NCI-H1092 treated with DMSO at 0.1 percent for 48 hours (cell line): ENCODE results near the gene CCDC150.
"Not testable (repeated sequence)": the region's sequence is repeated elsewhere in the genome, so short reads cannot be mapped to it uniquely, and the experiment has no call there.

Experiments
- DNase-seq: peaks from one replicate; lab custom pipeline; 2025; lab: John Stamatoyannopoulos, UW

CCDC150 gene

DNA sequence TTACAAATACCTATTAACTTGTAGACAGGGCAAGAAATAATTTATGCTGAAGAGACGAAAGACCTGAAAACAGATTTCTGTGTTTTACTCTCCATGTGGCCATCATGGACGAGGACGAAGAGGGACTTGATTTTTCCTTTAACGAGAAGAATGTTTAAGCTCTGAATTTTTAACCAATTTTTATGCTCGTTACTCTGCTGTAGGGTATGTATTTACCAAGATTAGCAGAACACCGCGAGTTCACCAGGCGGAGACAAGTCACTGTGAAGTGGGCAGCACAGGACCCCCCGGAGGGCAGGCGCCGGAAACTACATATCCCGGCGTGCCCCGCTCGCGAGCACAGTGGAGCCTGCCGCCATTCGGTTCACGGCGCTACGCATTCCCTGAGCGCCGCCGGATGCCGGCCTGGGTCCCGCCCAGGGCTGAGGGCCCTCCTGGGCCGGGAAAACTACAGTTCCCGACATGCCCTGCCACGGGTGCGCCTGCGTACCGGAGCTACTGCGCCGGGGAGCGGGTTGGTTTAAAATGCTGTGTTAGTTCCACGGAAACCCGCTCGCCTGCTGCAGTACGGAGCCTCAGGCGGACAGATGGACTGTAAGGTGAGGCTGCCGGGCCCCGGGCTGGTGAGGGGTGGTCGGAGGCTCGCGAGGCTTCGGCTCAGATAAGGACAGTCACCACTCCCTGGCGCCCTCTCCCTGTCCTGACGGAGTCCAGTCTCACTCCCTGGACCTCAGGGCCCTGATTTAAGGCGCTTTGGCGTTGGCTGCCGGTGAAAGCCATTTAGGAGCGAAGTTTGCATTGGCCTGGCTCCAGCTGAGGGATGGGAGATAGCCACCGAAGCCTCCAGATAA lies at the start of gene CCDC150:
CCDC150 (plus strand) TSS at position 536 of the 851 bp plus-strand sequence; CDS start at position 588, 52 bp downstream.
- peak; percentile 83 for DNase-seq

DNA sequence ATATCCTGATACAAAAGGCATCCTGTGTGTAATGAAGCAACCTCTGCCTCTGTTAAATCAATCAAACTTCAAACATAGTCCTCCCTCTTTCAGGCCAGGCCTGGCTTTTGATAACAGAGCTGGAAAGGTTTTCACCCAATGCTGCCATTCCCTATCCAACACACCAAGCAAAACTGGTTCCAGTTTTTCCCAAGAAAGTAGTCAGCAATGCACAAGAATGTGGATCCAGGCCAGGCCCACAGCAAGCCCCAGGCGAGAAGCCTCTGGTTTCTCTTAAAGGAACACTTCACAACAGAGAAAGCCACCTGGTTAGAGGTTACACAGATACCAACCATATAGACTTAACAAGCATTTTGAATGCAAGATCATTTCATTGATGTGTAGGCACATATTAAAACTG lies 49.2 kb upstream of the CCDC150 start:
- no peak for DNase-seq

DNA sequence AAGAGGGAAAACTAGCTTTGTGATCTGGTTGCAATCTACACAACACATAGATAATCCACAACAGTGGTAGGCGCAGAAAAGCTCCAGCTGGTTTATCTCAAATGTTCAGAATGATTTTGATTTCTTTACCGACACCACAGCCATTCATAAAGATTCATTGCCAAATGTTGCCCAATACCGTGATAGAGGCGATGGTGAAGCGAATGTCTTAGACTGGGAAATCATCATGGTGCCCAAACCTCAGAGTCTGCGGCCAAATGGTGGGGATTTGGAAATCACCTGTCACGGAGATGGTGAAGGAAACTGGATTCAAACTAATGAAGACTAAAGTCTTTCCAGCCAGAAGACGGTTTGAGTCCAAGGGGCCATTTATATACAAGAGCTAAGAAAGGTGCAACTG lies 48.5 kb upstream of the CCDC150 start:
- no peak for DNase-seq

DNA sequence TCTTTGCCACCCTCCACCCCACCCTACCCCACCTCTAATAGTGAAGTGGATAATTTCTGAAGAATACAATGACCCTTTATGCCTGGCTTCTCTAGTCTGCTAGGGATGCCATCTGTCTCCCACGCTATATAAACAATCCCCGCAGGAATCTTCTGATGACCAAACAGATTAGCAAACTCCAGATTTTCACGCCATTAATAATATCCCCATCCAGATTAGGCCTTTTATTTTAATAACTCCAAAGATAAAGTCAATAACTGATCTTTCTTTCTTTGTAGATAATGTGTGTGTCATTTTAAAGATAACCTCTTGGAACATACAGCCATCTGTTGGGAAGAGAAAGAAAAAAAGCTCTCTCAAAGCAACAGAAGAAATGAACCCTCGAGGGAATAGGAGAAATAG lies 47.9 kb upstream of the CCDC150 start:
- peak; percentile 16 for DNase-seq

DNA sequence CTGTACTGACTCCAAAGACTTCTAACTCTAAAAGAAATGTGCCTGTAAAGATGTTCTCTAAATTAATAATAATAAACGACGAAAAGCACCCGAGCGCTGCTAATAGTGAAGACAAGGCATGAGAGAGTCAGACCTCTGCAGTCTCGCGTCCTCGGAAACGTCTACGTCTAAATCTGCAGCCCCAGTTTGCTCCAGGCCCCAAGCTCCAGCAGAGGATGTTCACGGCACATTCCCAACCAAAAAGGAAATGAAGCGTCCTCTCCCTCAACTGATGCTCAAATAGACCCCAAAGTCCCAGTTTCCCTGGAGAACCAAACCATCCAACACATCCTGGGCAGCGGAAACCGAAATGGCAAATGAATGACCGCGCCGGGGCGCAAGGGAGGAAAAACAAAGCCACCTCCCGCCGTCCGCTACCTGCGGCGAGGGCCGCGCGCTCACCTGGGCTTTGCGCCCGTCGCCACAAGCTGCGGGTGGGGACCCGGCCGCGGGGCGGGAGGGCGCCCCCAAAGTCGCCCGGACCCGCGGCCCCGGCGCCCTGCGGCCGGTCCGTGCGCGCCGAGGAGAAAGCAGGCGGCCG lies 47.1 kb upstream of the CCDC150 start:
- peak; percentile 58 for DNase-seq

DNA sequence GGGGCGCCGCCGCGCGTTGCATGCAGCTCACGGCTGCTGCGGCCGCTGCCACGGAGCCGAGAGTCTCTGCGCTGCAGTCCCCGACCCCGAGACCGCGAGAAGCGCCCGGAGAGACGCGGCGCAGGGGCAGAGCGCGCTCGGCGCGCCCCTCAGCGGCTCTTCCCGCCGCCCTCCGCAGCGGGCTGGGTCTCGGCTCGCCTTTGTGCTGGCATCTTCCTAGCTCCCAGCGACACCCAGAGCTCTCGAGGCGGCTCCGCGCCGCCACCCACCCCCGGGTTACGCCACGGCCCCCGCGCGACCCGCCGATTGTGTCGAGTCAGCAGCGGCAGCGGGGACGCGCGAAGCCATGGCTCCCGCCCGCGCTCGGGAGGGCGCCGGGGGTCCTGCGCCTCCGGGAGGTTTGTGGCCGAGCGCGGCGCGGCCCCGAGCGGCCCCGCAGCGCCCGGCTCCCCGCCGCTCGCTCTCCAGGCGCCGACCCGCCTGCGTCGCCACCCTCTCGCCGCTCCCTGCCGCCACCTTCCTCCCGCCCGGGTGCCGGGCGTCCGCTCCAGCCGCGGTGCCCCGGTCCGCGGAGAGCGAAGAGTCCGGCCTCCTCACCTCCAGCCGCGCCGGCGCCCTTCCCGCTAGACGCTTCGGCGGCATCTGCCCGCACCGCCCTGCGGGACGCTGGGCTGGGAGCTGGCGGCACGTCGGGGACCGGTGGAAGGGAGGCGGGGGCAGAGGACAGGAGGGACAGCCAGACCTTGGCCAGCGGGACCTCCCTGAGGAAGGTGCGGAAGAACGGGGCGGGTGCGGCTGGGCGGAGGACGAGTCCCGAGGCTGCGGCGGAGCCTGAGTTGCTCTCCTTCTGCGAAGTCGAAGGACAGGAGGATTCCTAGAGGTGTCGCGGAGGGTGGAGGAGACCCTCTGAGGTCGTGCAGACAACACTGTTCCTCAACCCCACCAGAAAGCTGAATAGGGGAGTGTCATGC lies 46.3 kb upstream of the CCDC150 start, which contains the start of gene HECW2:
HECW2 (minus strand) TSS at position 644 of the 971 bp plus-strand sequence.
- peak; percentile 61 for DNase-seq

DNA sequence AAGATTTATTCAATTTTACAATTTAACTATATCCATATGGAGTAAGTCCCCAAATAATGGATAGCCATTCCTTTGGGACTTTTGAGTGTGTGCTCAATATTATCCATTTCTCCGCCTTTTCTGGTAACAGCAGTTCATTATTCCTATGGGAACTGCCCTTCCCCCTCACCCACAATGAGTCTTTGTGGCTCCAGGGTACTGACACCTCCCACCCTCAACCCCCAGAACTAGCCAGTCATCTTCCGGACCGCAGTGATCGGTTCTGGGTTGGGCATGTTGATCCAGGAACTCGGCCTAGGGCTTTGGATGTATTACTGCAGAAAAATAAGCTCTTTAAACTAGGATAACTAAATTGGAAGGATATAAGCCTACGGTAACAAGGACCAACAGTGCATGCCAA lies 45.4 kb upstream of the CCDC150 start:
- DNase-seq: no peak

DNA sequence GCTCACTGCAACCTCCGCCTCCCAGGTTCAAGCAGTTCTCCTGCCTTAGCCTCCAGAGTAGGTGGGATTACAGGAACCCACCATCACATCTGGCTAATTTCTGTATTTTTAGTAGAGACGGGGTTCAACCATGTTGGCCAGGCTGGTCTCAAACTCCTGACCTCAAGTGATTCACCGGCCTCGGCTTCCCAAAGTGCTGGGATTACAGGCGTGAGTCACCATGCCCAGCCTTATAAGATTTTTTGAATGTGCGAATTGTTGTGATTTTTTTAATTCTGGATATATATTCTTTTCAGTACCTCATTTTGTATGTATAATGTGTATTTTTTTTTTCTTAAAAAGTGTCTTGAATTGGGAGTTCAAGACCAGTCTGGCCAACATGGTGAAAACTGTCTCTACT lies 42.0 kb upstream of the CCDC150 start:
- no peak for DNase-seq

DNA sequence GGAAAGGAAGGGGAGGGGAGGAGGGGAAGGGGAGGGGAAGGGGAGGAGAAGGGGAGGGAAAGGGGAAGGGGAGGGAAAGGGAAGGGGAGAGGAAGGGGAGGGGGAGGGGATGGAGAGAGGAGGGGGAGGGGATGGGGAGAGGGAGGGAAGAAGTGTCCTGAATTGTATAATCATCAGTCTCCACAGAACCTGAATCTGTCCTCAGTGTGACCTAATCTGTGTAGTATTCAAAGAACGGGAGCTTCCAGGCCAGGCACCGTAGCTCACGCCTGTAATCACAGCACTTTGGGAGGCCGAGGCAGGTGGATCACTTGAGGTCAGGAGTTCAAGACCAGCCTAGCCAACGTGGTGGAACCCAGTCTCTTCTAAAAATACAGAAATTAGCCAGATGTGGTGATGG lies 41.1 kb upstream of the CCDC150 start:
- DNase-seq: no peak

DNA sequence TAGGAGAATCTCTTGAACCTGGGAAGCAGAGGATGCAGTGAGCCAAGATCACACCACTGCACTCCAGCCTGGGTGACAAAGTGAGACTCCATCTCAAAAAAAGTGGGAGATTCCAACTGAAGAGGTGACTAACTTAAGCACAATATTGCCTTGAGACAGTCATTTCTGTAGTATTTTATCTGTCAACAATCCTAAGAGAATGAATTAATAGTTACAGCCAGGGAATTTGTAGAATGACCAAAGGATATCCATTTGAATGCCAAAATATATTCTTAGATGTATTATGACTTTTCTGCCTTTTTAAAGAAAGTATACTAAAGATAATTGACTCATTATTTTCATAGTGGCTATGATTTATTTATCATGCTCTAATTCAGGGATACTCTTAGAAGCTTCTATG lies 40.7 kb upstream of the CCDC150 start:
- DNase-seq: no peak

DNA sequence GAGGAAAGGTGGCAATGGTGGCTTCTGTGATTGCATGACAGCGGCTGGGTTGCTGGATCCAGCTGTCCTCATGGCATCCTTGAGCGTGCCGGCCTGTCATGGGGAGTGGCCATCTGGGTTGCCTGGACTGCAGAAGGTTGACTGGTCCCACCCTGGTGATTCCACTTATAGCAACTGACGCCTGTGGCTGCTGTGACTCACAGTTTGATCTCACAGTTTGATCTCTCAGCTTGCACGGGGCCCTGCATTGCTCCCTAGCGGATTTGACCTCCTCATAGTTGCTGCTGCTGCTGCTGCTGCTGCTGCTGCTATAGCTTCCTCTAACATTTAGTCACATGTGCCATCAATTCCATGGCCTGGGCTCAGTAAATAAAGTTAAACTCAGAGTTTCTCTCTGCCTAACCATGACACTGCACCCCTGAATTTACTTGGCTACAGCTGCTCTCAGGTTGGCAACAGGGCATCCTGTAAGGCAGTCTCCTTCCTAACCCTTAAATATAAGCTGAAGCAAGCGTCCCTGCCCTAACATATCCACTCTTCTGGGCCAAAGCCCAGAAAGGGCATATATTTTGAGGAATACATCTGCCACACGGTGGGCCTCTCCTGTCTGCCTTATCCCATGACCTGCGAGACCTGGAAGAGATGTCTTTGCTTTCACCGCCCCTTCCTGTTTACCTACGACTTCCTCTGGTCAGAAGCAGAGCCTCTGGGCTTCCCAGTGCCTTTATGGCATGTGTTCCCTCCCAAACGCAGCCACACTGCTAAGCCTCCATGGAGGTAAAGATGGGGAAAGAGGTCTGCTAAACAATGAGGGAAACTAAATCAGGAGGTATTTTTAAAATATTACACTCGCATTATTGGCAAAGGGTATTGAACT lies 37.8 kb upstream of the CCDC150 start:
- DNase-seq: no peak

DNA sequence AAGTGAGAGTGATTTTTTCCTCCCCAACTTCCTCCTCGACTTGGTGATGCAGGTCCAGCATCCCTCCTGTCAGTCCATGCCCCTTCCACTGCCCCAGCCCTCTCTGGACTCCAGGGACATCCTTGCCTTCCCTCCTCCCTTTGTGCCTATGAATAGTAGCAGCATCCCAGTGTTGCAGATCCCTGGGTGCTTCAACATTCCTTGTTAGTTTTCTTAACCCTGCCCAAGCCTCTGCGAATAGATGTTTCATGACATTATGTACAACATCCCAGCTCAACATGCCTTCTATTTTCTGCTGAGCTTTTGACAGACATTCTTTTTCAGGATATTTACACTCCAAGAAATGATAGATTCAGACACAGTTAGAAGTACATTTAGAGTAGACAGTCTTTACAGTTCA lies 35.3 kb upstream of the CCDC150 start:
- DNase-seq: no peak

DNA sequence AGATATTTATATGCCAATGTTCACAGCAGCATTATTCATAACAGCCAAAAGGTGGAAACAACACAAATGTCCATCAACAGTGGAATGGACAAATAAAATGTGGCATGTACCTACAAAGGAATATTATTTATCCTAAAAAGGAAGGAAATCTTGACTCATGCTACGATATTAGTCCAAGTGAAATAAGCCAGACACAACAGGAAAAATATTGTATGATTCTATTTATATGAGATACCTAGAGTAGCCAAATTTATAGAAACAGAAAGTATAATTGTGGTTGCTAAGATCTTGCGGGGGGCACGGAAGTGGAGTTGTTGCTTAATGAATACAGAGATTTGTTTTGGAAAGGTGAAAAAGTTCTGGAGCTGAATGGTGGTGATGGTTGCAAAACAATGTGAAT lies 33.0 kb upstream of the CCDC150 start:
- DNase-seq: no peak

DNA sequence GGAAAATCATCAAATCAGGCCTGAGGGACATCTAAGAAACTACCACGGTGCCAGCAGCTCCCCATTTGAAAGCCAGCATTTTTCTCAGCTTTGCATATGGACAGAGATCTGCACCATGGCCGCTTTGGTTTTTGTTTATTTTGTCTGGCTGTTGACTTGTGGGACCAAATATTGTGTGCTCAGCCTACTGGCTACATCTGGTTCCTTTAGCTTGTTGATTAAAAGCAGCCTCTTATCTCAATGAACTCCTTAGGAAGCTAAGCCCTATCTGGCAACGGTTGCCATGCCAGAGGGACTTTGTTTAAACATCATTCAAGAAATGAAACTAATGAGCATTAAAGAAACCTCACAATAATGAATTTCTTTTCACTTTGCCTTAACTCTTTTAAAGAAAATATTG lies 32.4 kb upstream of the CCDC150 start:
- DNase-seq: peak; percentile 59

DNA sequence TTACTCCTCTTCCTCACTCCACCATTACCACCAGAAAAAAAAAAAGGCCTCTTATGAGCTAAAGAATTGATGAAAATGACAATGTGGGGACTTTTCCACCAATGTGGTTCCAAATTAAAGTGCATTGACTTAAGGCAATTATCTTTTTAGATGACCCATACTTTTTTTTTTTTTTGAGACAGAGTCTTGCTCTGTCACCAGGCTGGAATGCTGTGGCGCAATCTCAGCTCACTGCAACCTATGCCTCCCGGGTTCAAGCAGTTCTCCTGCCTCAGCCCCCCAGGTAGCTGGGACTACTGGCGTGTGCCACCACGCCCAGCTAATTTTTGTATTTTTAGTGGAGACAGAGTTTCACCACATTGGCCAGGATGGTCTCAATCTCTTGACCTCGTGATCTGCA lies 31.6 kb upstream of the CCDC150 start:
- not testable (repeated sequence) for DNase-seq

DNA sequence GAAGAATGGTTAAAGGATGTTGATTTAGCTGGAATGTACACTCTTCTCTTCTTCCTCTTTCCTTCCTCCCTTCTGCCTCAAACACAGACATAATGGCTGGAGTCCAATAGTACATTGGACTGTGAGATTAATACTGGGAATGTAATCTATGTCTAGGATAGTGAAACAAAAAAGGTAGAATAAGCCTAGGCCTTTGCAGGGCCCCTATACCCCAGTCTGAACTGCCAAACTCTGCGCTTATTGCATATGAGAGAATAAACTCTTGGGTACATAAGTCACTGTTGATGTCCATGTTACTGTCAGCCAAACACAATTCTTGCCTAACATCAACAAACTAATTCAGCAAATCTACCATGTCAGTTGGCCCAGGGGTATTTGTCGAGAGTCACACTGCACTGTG lies 29.7 kb upstream of the CCDC150 start:
- no peak for DNase-seq

DNA sequence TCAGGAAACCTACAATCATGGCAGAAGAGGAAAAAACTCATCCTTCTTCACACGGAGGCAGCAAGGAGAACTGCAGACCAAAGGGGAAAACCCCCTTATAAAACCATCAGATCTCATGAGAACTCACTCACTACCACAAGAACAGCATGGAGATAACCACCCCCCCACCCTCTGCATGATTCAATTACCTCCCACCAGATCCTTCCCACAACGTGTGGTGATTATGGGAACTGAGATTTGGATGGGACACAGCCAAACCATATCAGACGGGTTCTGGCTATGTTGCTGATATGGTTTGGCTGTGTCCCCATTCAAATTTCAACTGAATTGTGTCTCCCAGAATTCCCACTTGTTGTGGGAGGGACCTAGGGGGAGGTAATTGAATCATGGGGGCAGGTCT lies 28.7 kb upstream of the CCDC150 start:
- DNase-seq: no peak

DNA sequence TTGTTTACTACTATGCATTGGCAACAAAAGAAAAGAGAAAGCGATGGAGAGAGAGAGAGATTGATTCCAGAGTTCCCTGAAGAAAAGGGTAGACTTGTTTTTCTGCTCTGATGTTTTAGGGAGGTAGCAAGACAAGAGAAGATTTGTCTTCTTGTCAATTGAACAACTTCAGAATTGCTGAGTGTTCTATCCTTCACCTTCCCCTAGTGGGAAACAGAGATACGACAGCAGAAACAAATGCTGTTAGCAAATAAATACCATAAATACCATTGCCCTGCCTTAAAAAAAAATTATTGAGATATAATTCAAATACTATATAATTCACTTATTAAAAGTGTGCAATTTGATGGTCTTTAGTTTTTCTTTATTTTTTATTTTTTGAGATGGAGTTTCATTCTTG lies 26.2 kb upstream of the CCDC150 start:
- DNase-seq: no peak

DNA sequence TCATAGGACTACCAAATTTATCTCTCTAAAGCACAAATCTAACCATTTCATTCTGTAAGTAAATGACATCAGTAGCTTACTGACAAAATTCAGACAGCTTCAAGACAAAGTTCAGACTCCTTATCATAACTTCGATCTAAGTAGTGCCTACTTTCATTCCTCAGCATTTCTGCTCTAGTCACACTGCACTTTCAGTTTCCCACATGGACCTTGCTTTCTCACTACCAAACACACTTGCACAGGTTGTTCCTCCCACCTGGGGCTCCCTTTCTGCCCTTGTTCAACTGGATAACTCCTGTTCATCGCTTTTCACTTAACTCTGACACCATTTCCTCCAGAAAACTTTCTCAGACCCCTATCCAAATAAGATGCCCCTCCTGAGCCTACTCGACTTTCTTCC lies 22.1 kb upstream of the CCDC150 start:
- no peak for DNase-seq

DNA sequence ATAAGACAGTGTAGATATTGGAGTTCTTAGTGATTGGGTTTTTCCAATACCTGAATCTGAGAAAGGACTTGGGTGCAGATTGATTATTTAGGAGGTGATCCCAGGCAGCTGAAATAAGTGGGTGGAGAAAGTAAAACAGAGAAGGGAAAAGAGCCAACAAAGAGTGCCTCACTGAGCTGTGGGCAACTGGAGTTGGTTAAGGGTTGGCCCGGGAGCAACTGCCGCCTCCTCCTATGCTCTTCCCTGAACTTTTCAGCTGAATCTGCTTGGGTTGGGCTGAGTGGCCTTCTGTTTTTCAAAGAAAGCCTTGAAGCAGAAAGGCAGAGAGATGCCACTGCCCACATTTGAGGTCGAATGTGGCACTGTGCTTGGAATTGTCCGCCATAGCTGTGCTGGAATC lies 20.9 kb upstream of the CCDC150 start:
- no peak for DNase-seq

DNA sequence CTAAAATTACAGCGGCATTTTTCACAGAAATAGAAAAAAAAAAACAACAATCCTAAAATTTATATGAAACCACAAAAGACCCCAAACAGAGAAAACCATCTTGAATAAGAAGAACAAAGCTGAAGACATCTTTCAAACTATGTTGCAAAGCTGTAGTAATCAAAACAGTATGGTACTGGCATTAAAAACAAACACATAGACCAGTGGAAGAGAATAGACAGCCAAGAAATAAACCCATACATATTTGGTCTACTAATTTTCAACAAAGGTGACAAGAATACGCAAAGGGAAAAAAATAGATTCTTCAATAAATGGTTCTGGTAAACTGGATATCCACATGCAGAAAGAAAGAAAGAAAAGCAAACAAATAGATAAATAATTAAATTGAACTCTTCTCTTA lies 9.0 kb upstream of the CCDC150 start:
- DNase-seq: no peak

DNA sequence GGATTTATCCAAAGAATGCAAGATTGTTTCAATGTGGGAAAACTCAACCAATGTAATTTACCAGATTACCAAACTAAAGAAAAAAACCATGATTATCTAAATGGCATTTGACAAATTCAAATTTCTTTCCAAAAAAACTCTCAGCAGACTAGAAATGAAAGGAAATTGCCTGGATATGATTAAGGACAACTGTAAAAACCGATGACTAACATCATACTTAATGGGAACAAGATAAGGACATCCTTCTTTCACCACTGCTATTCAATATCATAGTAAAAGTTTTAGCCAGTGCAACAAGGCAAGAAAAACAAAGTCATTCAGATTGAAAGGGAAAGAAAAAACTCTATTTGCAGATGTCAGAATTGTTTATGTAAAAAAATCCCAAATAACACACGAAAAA lies 4.4 kb upstream of the CCDC150 start:
- DNase-seq: no peak
